Omental fat pad (tissue), 4 donors: ENCODE results near the gene PCBP3. TPM values are rescaled to one million over a fixed set of nuclear protein-coding genes. Genes with fewer than 3 reads are reported as not detected.
A peak's percentile ranks its signal among the peaks of the same experiment; 100 is the strongest.

Experiments
- ATAC-seq: fragments of 150-250 bp; one replicate; pipeline ENCODE4 v1.9.1; 2016; ENCODE audit warnings: mild to moderate bottlenecking, moderate library complexity; ENCODE audit not compliant: low FRiP score
- DNase-seq: peaks from one replicate; pipeline ENCODE4 v3.0.0-alpha.2; 2019; ENCODE audit warnings: low spot score
- CTCF ChIP-seq, 3 donors: fragments of 450-650 bp; IDR thresholded peaks; one replicate each; pipeline ENCODE4 v1.5.1; 2016 to 2017; ENCODE audit warnings: antibody characterized with exemption in 3 of 3, mild to moderate bottlenecking in 3 of 3, moderate library complexity in 2 of 3
- total RNA-seq, 4 donors: library from RNA; depleted of rRNA; stranded (reverse); fragments of >200 nt; gene quantifications; one replicate each; pipeline ENCODE4 v1.1.0, GENCODE V29; 2016

Gene PCBP3
- total RNA-seq, 4 donors from 2014 or later: 1.1 to 26.8 (median 14.8) TPM

GRCh38 chr21:45859762-45860357, 216.3 kb downstream of the PCBP3 start:
- peak; percentile 12 for DNase-seq
- ATAC-seq: no peak
- no peak for TF ChIP-seq CTCF (IDR thresholded peaks at IDR 0.05)

GRCh38 chr21:45860493-45861155, 217.1 kb downstream of the PCBP3 start:
- ATAC-seq (no peak), DNase-seq (no peak)
- no peak for TF ChIP-seq CTCF (IDR thresholded peaks at IDR 0.05)

GRCh38 chr21:45861156-45861870, 217.8 kb downstream of the PCBP3 start:
- no peak for TF ChIP-seq CTCF (IDR thresholded peaks at IDR 0.05)

GRCh38 chr21:45862543-45863207, 219.2 kb downstream of the PCBP3 start:
- no peak for DNase-seq
- no peak for TF ChIP-seq CTCF (IDR thresholded peaks at IDR 0.05)
- no peak for ATAC-seq

More at GRCh38 chr21:45861156-45861870, 217.8 kb downstream of the PCBP3 start:
- DNase-seq (no peak), ATAC-seq (no peak)

GRCh38 chr21:45863267-45863666, 219.7 kb downstream of the PCBP3 start:
- DNase-seq (no peak), ATAC-seq (no peak)
- TF ChIP-seq CTCF (IDR thresholded peaks at IDR 0.05): no peak

GRCh38 chr21:45863751-45864150, 220.2 kb downstream of the PCBP3 start:
- ATAC-seq: no peak
- no peak for DNase-seq

More at GRCh38 chr21:45863751-45864150, 220.2 kb downstream of the PCBP3 start:
- no peak for TF ChIP-seq CTCF (IDR thresholded peaks at IDR 0.05)
